GM18951 (cell line): ENCODE measurements around the gene BOK.
"Not testable (repeated sequence)": the region's sequence is repeated elsewhere in the genome, so short reads cannot be mapped to it uniquely, and the experiment has no call there.

Source experiments
- POLR2A ChIP-seq: IDR thresholded peaks from 4 replicates; pipeline ENCODE4 v1.6.1; 2011; ENCODE audit warnings: mild to moderate bottlenecking; ENCODE audit not compliant: insufficient read length, insufficient read depth; ENCODE audit errors: extremely low read depth
- in situ Hi-C: fragments of 300-500 bp; cut with MboI; formaldehyde crosslinking; loops from one replicate; pipeline ENCODE4 v1.12.0; 2022; ENCODE audit warnings: low sequenced_read_pairs, mixed read lengths, inconsistent platforms; ENCODE audit not compliant: unreplicated experiment

BOK gene

GRCh38 chr2:241558532-241559322, at the start of gene BOK:
BOK (plus strand) TSS chr2:241558745; CDS start chr2:241559484, 739 bp downstream.
- no peak for TF ChIP-seq POLR2A
- in situ Hi-C loops: no loop called here

DNA sequence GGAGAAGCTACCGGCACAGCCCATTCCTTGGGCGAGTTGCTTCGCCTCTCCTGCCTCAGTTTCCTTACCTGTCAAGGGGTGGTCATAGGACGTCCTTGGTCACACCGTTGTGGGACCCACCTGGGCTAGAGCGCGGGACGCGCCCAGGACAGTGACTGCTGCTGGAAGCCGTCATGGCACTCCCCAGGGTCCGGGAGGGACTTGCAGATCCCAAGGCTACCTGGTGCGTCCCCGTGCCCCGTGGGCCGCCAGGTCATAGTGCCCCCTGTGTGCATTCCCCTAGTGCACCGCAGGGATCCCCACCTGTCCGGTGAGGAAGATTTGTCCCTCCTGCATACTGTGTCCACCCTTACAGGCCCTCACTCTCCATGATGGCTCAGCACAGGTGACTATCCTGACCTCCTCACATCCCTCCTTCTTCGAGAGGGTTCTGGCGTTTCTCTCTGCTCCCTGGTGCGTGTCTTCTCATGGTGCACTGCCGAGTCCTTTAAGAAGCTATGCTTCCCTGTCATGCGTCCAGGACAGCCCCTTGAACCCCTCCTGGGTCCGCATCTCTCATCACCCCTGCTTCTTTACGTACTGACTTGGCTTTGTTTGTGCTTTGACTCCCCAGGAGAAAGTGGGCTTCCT, 49.3 kb upstream of the BOK start:
- in situ Hi-C loops: no loop called here
- no peak for TF ChIP-seq POLR2A

- TF ChIP-seq POLR2A: no peak
- in situ Hi-C loops: no loop called here
These were observed 47.3 kb upstream of the BOK start for GRCh38 chr2:241511091-241511741.

DNA sequence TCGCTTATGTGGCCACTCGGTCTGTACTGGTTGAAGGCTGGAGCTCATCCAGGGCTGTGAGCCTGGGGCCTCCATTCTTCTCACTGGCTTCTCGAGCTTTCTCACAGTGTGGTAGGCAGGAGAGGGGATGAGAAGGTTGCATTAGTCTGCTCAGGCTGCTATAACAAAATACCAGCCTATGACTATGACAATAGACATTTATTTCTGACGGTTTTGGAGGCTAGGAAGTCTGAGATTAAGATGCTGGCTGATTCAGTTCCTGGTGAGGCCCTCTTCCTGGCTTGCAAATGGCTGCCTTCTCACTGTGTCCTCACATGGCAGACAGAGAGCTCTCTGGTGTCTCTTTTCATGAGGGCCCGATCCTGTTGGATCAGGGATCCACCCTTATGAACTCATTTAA, 44.0 kb upstream of the BOK start:
- in situ Hi-C loops: no loop called here
- no peak for TF ChIP-seq POLR2A

DNA sequence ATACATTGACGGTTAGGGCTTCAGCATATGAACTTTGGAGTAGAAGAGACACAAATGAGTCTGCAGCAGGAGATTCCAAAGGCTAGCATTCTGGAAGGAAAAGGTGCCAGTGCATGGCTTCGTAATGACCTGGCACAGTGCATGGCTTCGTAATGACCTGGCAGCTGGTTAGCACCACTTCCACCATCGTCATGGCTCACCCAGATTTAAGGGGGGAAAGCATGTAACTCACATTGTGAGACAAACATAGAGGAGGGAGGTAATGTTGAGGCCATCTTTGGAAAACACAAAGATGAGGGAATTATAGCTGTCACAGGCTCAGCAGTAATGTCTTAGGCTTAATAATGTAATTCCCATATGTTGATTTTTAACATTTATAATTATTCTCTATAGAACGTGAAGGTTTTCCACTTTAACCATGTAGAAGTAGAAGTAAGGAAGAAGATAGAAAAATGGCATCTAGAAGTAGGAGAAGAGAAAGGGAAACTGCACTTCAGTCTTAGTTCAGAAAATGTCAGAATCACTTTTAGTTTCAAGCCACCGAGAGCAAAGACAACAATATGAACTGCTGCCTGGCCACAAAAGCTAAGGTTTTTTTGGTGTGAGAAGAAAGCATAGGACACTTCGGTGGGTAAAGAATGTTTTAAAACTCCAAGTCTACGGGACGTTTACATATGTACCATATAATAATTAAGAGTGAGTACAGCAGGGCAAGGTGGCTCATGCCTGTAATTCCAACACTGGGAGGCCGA, 43.4 kb upstream of the BOK start:
- no peak for TF ChIP-seq POLR2A
- in situ Hi-C loops: no loop called here

GRCh38 chr2:241516520-241516965, 42.0 kb upstream of the BOK start:
- no peak for TF ChIP-seq POLR2A
- in situ Hi-C loops: no loop called here

GRCh38 chr2:241517297-241517696, 41.2 kb upstream of the BOK start:
- in situ Hi-C loops: no loop called here
- no peak for TF ChIP-seq POLR2A

GRCh38 chr2:241519669-241520068, 38.9 kb upstream of the BOK start:
- TF ChIP-seq POLR2A: no peak
- in situ Hi-C loops: no loop called here

GRCh38 chr2:241522477-241522876, 36.1 kb upstream of the BOK start:
- TF ChIP-seq POLR2A: no peak
- in situ Hi-C loops: no loop called here

DNA sequence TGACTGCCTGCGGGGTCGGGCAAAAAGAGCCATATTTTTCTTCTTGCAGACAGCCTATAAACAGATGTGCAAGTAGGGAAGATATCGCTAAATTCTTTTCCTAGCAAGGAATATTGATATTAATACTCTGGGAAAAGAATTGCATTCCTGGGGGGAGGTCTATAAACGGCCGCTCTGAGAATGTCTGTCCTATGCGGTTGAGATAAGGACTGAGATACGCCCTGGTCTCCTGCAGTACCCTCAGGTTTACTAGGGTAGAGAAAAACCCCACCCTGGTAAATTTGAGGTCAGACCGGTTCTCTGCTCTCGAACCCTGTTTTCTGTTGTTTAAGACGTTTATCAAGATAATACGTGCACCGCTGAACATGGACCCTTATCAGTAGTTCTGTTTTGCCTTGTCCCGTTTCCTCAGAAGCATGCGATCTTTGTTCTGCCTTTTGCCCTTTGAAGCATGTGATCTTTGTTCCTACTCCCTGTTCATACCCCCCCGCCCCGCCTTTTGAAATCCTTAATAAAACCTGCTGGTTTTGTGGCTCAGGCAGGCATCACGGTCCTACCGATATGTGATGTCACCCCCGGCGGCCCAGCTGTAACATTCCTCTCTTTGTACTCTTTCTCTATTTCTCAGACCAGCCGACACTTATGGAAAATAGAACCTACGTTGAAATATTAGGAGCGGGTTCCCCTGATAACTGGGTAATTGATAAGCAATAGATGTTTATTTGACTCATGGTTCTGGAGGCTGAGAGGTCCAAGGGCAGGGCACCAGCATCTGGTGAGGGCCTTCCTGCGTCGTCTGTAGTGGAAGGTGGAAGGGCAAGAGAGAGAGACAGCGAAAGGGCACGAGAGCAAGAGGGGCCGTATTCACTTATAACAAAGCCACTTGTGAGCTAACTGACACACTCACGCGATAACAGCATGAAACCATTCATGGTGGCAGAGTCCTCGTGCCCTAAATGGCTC, 32.4 kb upstream of the BOK start:
- in situ Hi-C loops: not testable (repeated sequence)

GRCh38 chr2:241530571-241530970, 28.0 kb upstream of the BOK start:
- in situ Hi-C loops: no loop called here
- no peak for TF ChIP-seq POLR2A

GRCh38 chr2:241531161-241531722, 27.3 kb upstream of the BOK start:
- no peak for TF ChIP-seq POLR2A
- in situ Hi-C loops: no loop called here

- in situ Hi-C loops: no loop called here
- TF ChIP-seq POLR2A: no peak
These were observed 26.4 kb upstream of the BOK start for GRCh38 chr2:241532168-241532567.
